Caco-2 (cell line): Measurements from ENCODE around the gene ELP4. TPM values are rescaled to one million over a fixed set of nuclear protein-coding genes. Genes with fewer than 3 reads are reported as not detected.

ENCODE experiments used
- BruUV-seq: library from RNA; stranded (reverse); fragments of 400-500 nt; replicated peaks from 2 replicates; lab custom pipeline; 2021; lab: Mats Ljungman, UMichigan
- CTCF ChIA-PET: fragments of 300-600 bp; sonication (Branson Sonifier 250); formaldehyde crosslinking; loops from one replicate; lab custom pipeline; 2022; ENCODE audit warnings: antibody characterized with exemption; lab: Charles Lee
- POLR2A ChIA-PET: fragments of 300-600 bp; sonication (Branson Sonifier 250); formaldehyde crosslinking; loops from one replicate; lab custom pipeline; 2022; ENCODE audit warnings: antibody characterized with exemption; lab: Charles Lee
- DNase-seq, 2 experiments: peaks; one replicate each; pipeline versions ENCODE4 v3.0.0 to v3.0.0-alpha.2; 2020 to 2022
- H3K27me3 ChIP-seq: replicated peaks from 2 replicates; pipeline ENCODE4 v1.6.0; 2011; ENCODE audit warnings: low read length; ENCODE audit not compliant: control insufficient read depth, insufficient read depth
- H3K36me3 ChIP-seq: 2 replicates; pipeline ENCODE4 v1.5.1; 2011; ENCODE audit warnings: low read length; ENCODE audit not compliant: control insufficient read depth, insufficient read depth
- H3K4me1 ChIP-seq: fragments of 250-450 bp; sonication (Bioruptor Pico); 2 replicates; pipeline ENCODE4 v1.5.1; 2020; ENCODE audit warnings: mild to moderate bottlenecking
- H3K4me3 ChIP-seq: 2 replicates; pipeline ENCODE4 v1.5.1; 2011; ENCODE audit warnings: low read depth, mild to moderate bottlenecking, control low read depth, low read length
- H3K9me3 ChIP-seq: fragments of 250-450 bp; sonication (Bioruptor Pico); 2 replicates; pipeline ENCODE4 v1.5.1; 2020; ENCODE audit warnings: mild to moderate bottlenecking, moderate library complexity
- H3K27ac Mint-ChIP-seq: one replicate; pipeline ENCODE4 v1.8.0; 2022; ENCODE audit warnings: mixed read lengths; ENCODE audit not compliant: unreplicated experiment
- H3K27me3 Mint-ChIP-seq: one replicate; pipeline ENCODE4 v1.8.0; 2022; ENCODE audit warnings: mixed read lengths; ENCODE audit not compliant: insufficient read depth, unreplicated experiment
- H3K36me3 Mint-ChIP-seq: one replicate; pipeline ENCODE4 v1.8.0; 2022; ENCODE audit warnings: mild to moderate bottlenecking, mixed read lengths; ENCODE audit not compliant: insufficient read depth, unreplicated experiment
- H3K4me1 Mint-ChIP-seq: one replicate; pipeline ENCODE4 v1.8.0; 2022; ENCODE audit warnings: low read depth, mixed read lengths; ENCODE audit not compliant: unreplicated experiment
- H3K4me3 Mint-ChIP-seq: one replicate; pipeline ENCODE4 v1.8.0; 2022; ENCODE audit warnings: mild to moderate bottlenecking, moderate library complexity, mixed read lengths; ENCODE audit not compliant: unreplicated experiment
- H3K9me3 Mint-ChIP-seq: one replicate; pipeline ENCODE4 v1.8.0; 2022; ENCODE audit warnings: mixed read lengths; ENCODE audit not compliant: unreplicated experiment
- intact Hi-C: fragments of 100-400 bp; cut with micrococcal nuclease; formaldehyde crosslinking; loops from one replicate; pipeline ENCODE4 v1.10.0; 2022; ENCODE audit not compliant: unreplicated experiment
- total RNA-seq: library from RNA; stranded (reverse); gene quantifications from 2 replicates; pipeline ENCODE4 v1.2.3, GENCODE V29; 2022
- TF ChIP-seq, protein P1 (sequence below), 2 experiments: fragments of 200-600 bp in 1 of 2; IDR thresholded peaks; 1 replicate in 1 of 2; 2 replicates in 1 of 2; pipeline versions ENCODE4 v1.5.1 to v1.8.0; 2011 to 2022; ENCODE audit warnings: antibody characterized with exemption in 1 of 2, control low read depth in 1 of 2, inconsistent platforms in 1 of 2, low read depth in 1 of 2, low read length in 1 of 2, mild to moderate bottlenecking in 1 of 2, moderate library complexity in 1 of 2; ENCODE audit not compliant: insufficient read depth in 1 of 2, severe bottlenecking in 1 of 2, unreplicated experiment in 1 of 2

Gene ELP4
- total RNA-seq, 1 experiment from 2014 or later, result 18.8 TPM

GRCh38 chr11:31477528-31478222, 31.9 kb upstream of the ELP4 start:
- no TSS peak for BruUV-seq
- Mint-ChIP-seq H3K9me3 (no peaks in the 10 kb centered on the region), H3K4me3 (no peak overlapping the region), H3K27ac (no peak overlapping the region), H3K36me3 (peaks cover 6% of the 10 kb centered on the region), H3K27me3 (no peaks in the 10 kb centered on the region), H3K4me1 (no peaks in the 10 kb centered on the region)
- Histone ChIP-seq H3K27me3 (no peaks in the 10 kb centered on the region), H3K36me3 (no peaks in the 10 kb centered on the region), H3K4me1 (no peaks in the 10 kb centered on the region), H3K4me3 (no peak overlapping the region), H3K9me3 (no peaks in the 10 kb centered on the region)
- TF ChIP-seq, protein P1, sequence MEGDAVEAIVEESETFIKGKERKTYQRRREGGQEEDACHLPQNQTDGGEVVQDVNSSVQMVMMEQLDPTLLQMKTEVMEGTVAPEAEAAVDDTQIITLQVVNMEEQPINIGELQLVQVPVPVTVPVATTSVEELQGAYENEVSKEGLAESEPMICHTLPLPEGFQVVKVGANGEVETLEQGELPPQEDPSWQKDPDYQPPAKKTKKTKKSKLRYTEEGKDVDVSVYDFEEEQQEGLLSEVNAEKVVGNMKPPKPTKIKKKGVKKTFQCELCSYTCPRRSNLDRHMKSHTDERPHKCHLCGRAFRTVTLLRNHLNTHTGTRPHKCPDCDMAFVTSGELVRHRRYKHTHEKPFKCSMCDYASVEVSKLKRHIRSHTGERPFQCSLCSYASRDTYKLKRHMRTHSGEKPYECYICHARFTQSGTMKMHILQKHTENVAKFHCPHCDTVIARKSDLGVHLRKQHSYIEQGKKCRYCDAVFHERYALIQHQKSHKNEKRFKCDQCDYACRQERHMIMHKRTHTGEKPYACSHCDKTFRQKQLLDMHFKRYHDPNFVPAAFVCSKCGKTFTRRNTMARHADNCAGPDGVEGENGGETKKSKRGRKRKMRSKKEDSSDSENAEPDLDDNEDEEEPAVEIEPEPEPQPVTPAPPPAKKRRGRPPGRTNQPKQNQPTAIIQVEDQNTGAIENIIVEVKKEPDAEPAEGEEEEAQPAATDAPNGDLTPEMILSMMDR (IDR thresholded peaks at IDR 0.05; ENCODE audit: insufficient read depth in 1 of 2, low read depth in 1 of 2, low read length in 1 of 2, severe bottlenecking in 1 of 2, unreplicated experiment in 1 of 2), result no peak
- ChIA-PET POLR2A (interaction anchor here (0.6 kb wide), 1 partner anchor 899 kb away, joined by 3 read pairs; no protein-coding TSS in a partner anchor), CTCF (no interaction called here)
- DNase-seq, result no peak
- intact Hi-C loops, result no loop called here

DNA sequence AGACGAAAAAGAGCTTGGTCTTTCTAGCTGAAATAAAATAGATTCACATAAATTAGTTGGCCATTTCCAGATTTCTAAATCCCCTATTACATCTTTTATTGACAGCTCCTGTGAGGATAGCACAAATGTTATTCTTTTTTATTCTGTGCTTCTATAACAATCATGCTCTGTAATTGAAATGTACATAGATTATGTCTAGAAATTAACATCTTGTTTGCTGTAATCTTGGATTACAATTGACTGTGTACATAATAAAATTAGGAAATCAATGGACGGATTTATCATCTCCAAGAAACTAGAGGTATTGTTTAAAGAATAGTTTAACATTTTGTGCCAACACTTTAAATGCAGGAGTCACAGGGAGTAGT, 31.4 kb upstream of the ELP4 start:
- intact Hi-C loops, result no loop called here
- H3K36me3 ChIP-seq, result no peaks in the 10 kb centered on the region
- no TSS peak for BruUV-seq
- H3K9me3 ChIP-seq, result no peaks in the 10 kb centered on the region
- H3K36me3 Mint-ChIP-seq, result peaks cover 6% of the 10 kb centered on the region
- H3K4me3 ChIP-seq, result no peak overlapping the region
- H3K9me3 Mint-ChIP-seq, result no peaks in the 10 kb centered on the region
- no peaks in the 10 kb centered on the region for H3K4me1 Mint-ChIP-seq
- POLR2A ChIA-PET, result no interaction called here
- H3K4me1 ChIP-seq, result no peaks in the 10 kb centered on the region
- H3K27me3 Mint-ChIP-seq, result no peaks in the 10 kb centered on the region
- no peak overlapping the region for H3K27ac Mint-ChIP-seq
- no peaks in the 10 kb centered on the region for H3K27me3 ChIP-seq
- DNase-seq, result no peak
- TF ChIP-seq, protein P1 (IDR thresholded peaks at IDR 0.05; ENCODE audit: insufficient read depth in 1 of 2, low read depth in 1 of 2, low read length in 1 of 2, severe bottlenecking in 1 of 2, unreplicated experiment in 1 of 2), result no peak
- H3K4me3 Mint-ChIP-seq, result no peak overlapping the region
- CTCF ChIA-PET, result no interaction called here

DNA sequence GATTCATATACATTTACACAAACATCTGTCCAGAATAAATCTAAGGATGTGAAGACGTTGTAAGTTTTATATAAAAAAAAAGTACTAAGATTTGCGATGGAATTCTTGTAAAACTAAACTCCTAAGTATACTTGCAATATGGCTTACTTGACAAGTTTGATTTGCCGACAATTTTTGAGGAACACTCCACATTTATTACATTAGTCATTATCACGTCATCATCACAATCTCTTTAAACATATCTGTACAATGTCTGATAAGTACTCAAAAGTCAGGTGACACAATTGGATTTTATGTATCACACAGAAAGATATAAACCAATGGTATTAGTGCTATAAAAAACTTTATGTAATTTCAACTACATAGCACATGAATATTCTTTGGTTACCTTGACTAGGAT, 30.5 kb upstream of the ELP4 start:
- Mint-ChIP-seq H3K27ac (no peak overlapping the region), H3K27me3 (no peaks in the 10 kb centered on the region), H3K4me1 (no peaks in the 10 kb centered on the region), H3K9me3 (no peaks in the 10 kb centered on the region), H3K36me3 (peaks cover 6% of the 10 kb centered on the region), H3K4me3 (no peak overlapping the region)
- Histone ChIP-seq H3K36me3 (no peaks in the 10 kb centered on the region), H3K4me1 (no peaks in the 10 kb centered on the region), H3K4me3 (no peak overlapping the region), H3K27me3 (no peaks in the 10 kb centered on the region), H3K9me3 (no peaks in the 10 kb centered on the region)
- intact Hi-C loops, result no loop called here
- DNase-seq, result no peak
- ChIA-PET POLR2A (no interaction called here), CTCF (no interaction called here)
- no TSS peak for BruUV-seq
- TF ChIP-seq, protein P1 (IDR thresholded peaks at IDR 0.05; ENCODE audit: insufficient read depth in 1 of 2, low read depth in 1 of 2, low read length in 1 of 2, severe bottlenecking in 1 of 2, unreplicated experiment in 1 of 2), result no peak
